HepG2 (cell line): ENCODE results near the gene THAP10. TPM values are rescaled to one million over a fixed set of nuclear protein-coding genes. Genes with fewer than 3 reads are reported as not detected.

Source experiments
- ATF3 ChIP-seq: sonication (generic); formaldehyde crosslinking; IDR thresholded peaks from 2 replicates; pipeline ENCODE4 v1.4.0; 2020; ENCODE audit warnings: missing genetic modification reagents
- DMTF1 ChIP-seq: sonication (generic); formaldehyde crosslinking; IDR thresholded peaks from 2 replicates; pipeline ENCODE4 v1.4.0; 2020; ENCODE audit warnings: mild to moderate bottlenecking, missing genetic modification reagents
- EEA1 ChIP-seq: sonication (generic); formaldehyde crosslinking; IDR thresholded peaks from 2 replicates; pipeline ENCODE4 v1.5.1; 2020; ENCODE audit warnings: mild to moderate bottlenecking, missing genetic modification reagents, borderline replicate concordance
- GABPB1 ChIP-seq: IDR thresholded peaks from 2 replicates; pipeline ENCODE4 v1.6.1; 2016; ENCODE audit warnings: mild to moderate bottlenecking, missing genetic modification reagents, moderate library complexity, missing compliant biosample characterization
- HIVEP1 ChIP-seq: sonication (generic); formaldehyde crosslinking; IDR thresholded peaks from 2 replicates; pipeline ENCODE4 v1.4.0; 2020; ENCODE audit warnings: mild to moderate bottlenecking, missing genetic modification reagents
- MEIS1 ChIP-seq: sonication (generic); formaldehyde crosslinking; IDR thresholded peaks from 2 replicates; pipeline ENCODE4 v1.9.0; 2021; ENCODE audit warnings: mild to moderate bottlenecking, missing genetic modification reagents, moderate library complexity, borderline replicate concordance
- MXD3 ChIP-seq: IDR thresholded peaks from 2 replicates; pipeline ENCODE4 v1.6.1; 2016; ENCODE audit warnings: mild to moderate bottlenecking, missing biosample characterization, missing genetic modification reagents
- NONO ChIP-seq, 2 experiments: fragments of 450-650 bp in 1 of 2; sonication (generic) in 1 of 2; formaldehyde crosslinking in 1 of 2; IDR thresholded peaks in 1 of 2; conservative IDR thresholded peaks in 1 of 2; 2 replicates each; pipeline versions ENCODE4 v1.6.1 to v1.8.0; 2017 to 2022; ENCODE audit warnings: mild to moderate bottlenecking in 1 of 2, missing genetic modification reagents in 1 of 2, moderate library complexity in 1 of 2
- PCBP2 ChIP-seq: fragments of 200-400 bp; formaldehyde crosslinking; optimal IDR thresholded peaks from 2 replicates; pipeline ENCODE3; 2018; ENCODE audit warnings: low read length, low read depth; ENCODE audit not compliant: poor library complexity, severe bottlenecking
- SMYD3 ChIP-seq: sonication (generic); formaldehyde crosslinking; IDR thresholded peaks from 2 replicates; pipeline ENCODE4 v1.8.1; 2023; ENCODE audit warnings: mild to moderate bottlenecking, missing genetic modification reagents
- polyA plus RNA-seq, 8 experiments: library from polyadenylated mRNA; depleted of rRNA in 3 of 8; stranded (reverse) in 7 of 8; unstranded in 1 of 8; fragments of >200 nt; fragmentation: Illumina TruSeq in 4 of 8; extraction: Trizol in 4 of 8; gene quantifications; 2 replicates each; pipeline versions ENCODE4 v1.2.1 to v1.2.3, GENCODE V29; 2011 to 2016; ENCODE audit warnings: low read depth in 4 of 8, missing spikeins in 1 of 8, mixed read lengths in 1 of 8; ENCODE audit not compliant: insufficient read depth in 1 of 8
- total RNA-seq, 5 experiments: library from RNA; depleted of rRNA; stranded (reverse); fragments of >200 nt; fragmentation: Illumina TruSeq; extraction: Trizol; gene quantifications; 2 replicates each; pipeline ENCODE4 v1.2.3, GENCODE V29; 2016; ENCODE audit warnings: low read depth in 1 of 5
- TF ChIP-seq, protein P1 (sequence below), 2 experiments: fragments of 450-650 bp in 1 of 2; sonication (generic) in 1 of 2; formaldehyde crosslinking in 1 of 2; IDR thresholded peaks; 2 replicates each; pipeline versions ENCODE4 v1.6.1 to v1.8.0; 2016 to 2022; ENCODE audit warnings: antibody characterized with exemption in 1 of 2, mild to moderate bottlenecking in 1 of 2, missing genetic modification reagents in 1 of 2

THAP10 gene
- total and polyA plus RNA-seq, 2 of the 13 experiments (the other 11 are each of a cell fraction or from before 2014, with no cell fraction given), result 0.64 to 0.69 TPM

GRCh38 chr15:70852501-70853317 is 39.5 kb downstream of the THAP10 start (continued):
- TF ChIP-seq, protein P1, sequence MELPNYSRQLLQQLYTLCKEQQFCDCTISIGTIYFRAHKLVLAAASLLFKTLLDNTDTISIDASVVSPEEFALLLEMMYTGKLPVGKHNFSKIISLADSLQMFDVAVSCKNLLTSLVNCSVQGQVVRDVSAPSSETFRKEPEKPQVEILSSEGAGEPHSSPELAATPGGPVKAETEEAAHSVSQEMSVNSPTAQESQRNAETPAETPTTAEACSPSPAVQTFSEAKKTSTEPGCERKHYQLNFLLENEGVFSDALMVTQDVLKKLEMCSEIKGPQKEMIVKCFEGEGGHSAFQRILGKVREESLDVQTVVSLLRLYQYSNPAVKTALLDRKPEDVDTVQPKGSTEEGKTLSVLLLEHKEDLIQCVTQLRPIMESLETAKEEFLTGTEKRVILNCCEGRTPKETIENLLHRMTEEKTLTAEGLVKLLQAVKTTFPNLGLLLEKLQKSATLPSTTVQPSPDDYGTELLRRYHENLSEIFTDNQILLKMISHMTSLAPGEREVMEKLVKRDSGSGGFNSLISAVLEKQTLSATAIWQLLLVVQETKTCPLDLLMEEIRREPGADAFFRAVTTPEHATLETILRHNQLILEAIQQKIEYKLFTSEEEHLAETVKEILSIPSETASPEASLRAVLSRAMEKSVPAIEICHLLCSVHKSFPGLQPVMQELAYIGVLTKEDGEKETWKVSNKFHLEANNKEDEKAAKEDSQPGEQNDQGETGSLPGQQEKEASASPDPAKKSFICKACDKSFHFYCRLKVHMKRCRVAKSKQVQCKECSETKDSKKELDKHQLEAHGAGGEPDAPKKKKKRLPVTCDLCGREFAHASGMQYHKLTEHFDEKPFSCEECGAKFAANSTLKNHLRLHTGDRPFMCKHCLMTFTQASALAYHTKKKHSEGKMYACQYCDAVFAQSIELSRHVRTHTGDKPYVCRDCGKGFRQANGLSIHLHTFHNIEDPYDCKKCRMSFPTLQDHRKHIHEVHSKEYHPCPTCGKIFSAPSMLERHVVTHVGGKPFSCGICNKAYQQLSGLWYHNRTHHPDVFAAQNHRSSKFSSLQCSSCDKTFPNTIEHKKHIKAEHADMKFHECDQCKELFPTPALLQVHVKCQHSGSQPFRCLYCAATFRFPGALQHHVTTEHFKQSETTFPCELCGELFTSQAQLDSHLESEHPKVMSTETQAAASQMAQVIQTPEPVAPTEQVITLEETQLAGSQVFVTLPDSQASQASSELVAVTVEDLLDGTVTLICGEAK (IDR thresholded peaks at IDR 0.05), result no peak
- TF ChIP-seq, protein P1 (CRISPR knock-in tag; IDR thresholded peaks at IDR 0.05), result no peak
- no peak for TF ChIP-seq ATF3 (CRISPR knock-in tag)
- TF ChIP-seq EEA1, result no peak
- no peak for TF ChIP-seq HIVEP1 (CRISPR knock-in tag)
- TF ChIP-seq PCBP2, result no peak
- TF ChIP-seq SMYD3 (CRISPR knock-in tag), result no peak
- TF ChIP-seq GABPB1 (CRISPR knock-in tag), result no peak
- TF ChIP-seq NONO (IDR thresholded peaks at IDR 0.05), result no peak
- no peak for TF ChIP-seq NONO (CRISPR knock-in tag; conservative IDR thresholded peaks at IDR 0.05)
- no peak for TF ChIP-seq MXD3
- TF ChIP-seq DMTF1 (CRISPR knock-in tag), result no peak
- TF ChIP-seq MEIS1, result no peak
